ENCODE measurements around the gene FBLN1.
"Not testable (repeated sequence)": the region's sequence is repeated elsewhere in the genome, so short reads cannot be mapped to it uniquely, and the experiment has no call there.

The FBLN1 gene

GRCh38 chr22:45526768-45527360, 24.2 kb downstream of the FBLN1 start:
- in situ Hi-C loops (cut with MboI; ENCODE audit: low sequenced_read_pairs): no loop called here

- in situ Hi-C loops (cut with MboI; ENCODE audit: low sequenced_read_pairs): no loop called here
These were observed 24.8 kb downstream of the FBLN1 start for GRCh38 chr22:45527456-45527855.

DNA sequence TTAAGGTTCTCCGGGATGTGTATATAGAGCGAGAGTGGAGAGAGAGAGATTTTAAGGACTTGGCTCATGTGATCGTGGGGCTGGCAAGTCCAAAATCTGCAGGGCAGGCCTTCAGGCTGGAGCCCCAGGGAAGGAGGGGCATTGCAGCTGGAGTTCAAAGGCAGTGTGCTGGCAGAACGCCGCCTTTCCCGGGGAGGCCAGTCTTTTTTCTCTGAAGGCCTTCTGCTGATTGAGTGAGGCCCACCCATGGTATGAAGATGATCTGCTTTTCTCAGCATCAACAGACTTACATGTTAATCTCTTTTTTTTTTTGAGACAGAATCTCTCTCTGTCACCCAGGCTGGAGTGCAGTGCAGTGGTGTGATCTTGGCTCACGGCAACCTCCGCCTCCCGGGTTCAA, 25.4 kb downstream of the FBLN1 start:
- in situ Hi-C loops (cut with MboI; ENCODE audit: low sequenced_read_pairs): no loop called here

- in situ Hi-C loops (cut with MboI; ENCODE audit: low sequenced_read_pairs): no loop called here
These were observed 26.4 kb downstream of the FBLN1 start for GRCh38 chr22:45529105-45529504.

- in situ Hi-C loops (cut with MboI; ENCODE audit: low sequenced_read_pairs): no loop called here
These were observed 27.4 kb downstream of the FBLN1 start for GRCh38 chr22:45529971-45530575.

DNA sequence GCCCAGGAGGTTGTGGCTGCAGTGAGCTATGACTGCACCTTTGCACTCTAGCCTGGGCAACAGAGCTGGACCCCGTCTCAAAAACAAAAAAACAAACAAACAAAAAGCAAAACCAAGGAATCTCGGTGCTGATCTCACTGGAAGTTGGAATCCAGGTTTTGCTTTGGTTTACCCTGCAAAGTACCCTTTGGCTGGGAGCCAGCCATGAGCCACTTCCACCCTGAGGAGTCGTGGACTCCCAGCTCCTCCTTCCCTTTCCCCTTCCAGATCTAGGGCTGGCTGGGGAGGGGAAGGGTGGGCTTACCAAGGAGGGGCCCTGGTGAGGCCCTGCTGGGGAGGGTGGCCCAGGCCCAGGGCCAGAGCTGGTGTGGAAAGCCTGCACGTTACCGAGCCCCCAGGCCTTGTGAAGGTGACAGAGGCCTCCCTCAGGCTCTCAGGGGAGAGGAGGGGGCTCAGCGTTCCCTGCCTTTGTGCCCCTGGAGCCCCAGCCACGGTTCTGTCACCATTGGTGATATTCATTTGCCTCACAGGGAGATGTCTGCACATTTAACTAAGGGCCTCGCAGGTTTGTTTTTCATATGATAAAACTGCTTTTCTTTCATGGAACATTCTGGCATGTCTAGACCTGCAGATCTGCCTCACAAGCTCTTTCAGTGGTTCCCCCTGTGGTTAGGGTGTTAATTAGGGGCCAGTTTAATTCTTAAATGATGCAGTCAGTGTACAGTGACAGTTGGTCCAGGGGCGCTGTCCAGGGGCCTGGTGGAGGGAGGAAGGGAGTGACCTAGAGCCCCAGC, 29.0 kb downstream of the FBLN1 start:
- in situ Hi-C loops (cut with MboI; ENCODE audit: low sequenced_read_pairs): no loop called here

- in situ Hi-C loops (cut with MboI; ENCODE audit: low sequenced_read_pairs): no loop called here
These were observed 29.6 kb downstream of the FBLN1 start for GRCh38 chr22:45532235-45532631.

GRCh38 chr22:45533703-45534102, 31.0 kb downstream of the FBLN1 start:
- in situ Hi-C loops (cut with MboI; ENCODE audit: low sequenced_read_pairs): no loop called here

GRCh38 chr22:45534339-45535192, 31.9 kb downstream of the FBLN1 start:
- in situ Hi-C loops (cut with MboI; ENCODE audit: low sequenced_read_pairs): no loop called here

GRCh38 chr22:45535290-45535689, 32.6 kb downstream of the FBLN1 start:
- in situ Hi-C loops (cut with MboI; ENCODE audit: low sequenced_read_pairs): no loop called here

DNA sequence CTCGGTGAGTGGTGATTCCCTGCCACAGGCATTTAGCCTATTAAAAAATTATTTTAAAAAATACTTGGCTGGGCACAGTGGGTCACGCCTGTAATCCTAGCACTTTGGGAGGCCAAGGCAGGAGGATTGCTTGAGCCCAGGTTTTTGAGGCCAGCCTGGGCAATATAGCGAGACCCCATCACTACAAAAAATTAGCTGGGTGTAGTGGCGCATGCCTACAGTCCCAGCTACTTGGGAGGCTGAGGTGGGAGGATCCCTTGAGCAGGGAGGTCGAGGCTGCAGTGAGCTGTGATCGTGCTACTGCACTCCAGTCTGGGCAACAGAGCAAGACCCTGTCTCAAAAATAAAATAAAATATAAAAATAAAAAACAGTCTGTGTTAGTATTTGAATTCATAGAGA, 33.2 kb downstream of the FBLN1 start:
- in situ Hi-C loops (cut with MboI; ENCODE audit: low sequenced_read_pairs): not testable (repeated sequence)

GRCh38 chr22:45537734-45538181, 35.1 kb downstream of the FBLN1 start:
- in situ Hi-C loops (cut with MboI; ENCODE audit: low sequenced_read_pairs): no loop called here

- in situ Hi-C loops (cut with MboI; ENCODE audit: low sequenced_read_pairs): no loop called here
These were observed 35.6 kb downstream of the FBLN1 start for GRCh38 chr22:45538281-45538680.

- in situ Hi-C loops (cut with MboI; ENCODE audit: low sequenced_read_pairs): no loop called here
These were observed 37.4 kb downstream of the FBLN1 start for GRCh38 chr22:45540122-45540521.

- in situ Hi-C loops (cut with MboI; ENCODE audit: low sequenced_read_pairs): no loop called here
These were observed 38.8 kb downstream of the FBLN1 start for GRCh38 chr22:45541382-45541979.

DNA sequence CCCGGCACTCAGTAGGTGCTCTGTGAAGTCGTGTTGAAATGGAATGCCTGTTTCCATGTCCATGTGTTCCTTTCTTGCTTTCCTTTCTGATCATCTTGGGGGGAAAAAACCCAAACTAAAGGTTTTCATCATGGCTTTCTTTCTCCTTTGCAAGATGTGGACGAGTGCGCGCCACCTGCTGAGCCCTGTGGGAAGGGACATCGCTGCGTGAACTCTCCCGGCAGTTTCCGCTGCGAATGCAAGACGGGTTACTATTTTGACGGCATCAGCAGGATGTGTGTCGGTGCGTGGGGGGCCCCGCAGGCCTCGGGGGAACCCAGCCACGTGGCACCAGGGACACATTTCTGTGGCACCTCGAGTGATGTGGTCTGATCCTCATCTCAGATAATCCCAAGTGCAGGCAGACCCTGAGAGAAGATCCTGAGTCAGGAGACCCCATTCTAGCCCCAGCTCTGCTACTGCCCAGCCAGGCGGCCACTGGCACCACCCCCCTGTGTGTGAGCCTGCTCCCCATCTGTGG, 39.4 kb downstream of the FBLN1 start:
- in situ Hi-C loops (cut with MboI; ENCODE audit: low sequenced_read_pairs): no loop called here

GRCh38 chr22:45542736-45543135, 40.1 kb downstream of the FBLN1 start:
- in situ Hi-C loops (cut with MboI; ENCODE audit: low sequenced_read_pairs): not testable (repeated sequence)

DNA sequence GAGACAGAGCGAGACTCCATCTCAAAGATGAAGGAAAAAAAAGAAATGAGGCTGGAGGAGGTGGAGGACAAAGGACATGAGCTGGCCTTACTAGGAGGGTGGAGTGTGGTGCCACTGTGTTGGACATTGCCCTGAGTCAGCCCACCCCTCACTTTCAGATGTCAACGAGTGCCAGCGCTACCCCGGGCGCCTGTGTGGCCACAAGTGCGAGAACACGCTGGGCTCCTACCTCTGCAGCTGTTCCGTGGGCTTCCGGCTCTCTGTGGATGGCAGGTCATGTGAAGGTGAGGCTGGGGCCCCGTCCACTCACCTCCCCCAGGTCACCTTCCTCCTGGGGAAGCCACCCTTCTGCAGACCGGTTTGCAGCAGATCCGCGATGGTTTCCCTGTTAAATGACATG, 40.6 kb downstream of the FBLN1 start:
- in situ Hi-C loops (cut with MboI; ENCODE audit: low sequenced_read_pairs): no loop called here

DNA sequence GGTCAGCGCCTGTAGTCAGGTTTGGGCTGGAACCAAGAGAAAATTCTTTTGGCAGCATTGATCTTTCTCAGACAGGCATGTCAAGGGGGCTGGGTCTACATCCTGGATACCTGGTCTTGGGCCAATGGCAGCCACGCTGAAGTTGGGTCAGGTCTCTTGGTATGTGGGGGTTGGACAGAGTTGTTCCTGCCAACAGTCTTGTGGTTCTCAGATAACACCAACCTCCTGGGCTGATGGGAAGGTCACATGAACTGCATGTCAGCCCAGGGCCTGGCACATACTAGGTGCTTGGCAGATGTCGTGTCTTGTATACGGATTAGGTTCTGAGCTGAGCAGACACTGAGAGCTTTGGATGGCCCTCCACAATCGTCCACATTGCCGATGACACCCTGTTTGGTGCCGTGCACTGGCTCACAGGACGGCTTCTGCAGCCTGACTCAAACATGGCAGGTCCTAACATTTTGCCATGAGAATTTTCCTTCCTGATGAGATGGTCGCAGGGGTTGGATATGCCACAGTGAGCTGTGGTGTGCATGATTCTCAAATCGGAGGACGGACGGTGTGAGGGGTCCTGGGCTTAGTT, 42.0 kb downstream of the FBLN1 start:
- in situ Hi-C loops (cut with MboI; ENCODE audit: low sequenced_read_pairs): no loop called here

DNA sequence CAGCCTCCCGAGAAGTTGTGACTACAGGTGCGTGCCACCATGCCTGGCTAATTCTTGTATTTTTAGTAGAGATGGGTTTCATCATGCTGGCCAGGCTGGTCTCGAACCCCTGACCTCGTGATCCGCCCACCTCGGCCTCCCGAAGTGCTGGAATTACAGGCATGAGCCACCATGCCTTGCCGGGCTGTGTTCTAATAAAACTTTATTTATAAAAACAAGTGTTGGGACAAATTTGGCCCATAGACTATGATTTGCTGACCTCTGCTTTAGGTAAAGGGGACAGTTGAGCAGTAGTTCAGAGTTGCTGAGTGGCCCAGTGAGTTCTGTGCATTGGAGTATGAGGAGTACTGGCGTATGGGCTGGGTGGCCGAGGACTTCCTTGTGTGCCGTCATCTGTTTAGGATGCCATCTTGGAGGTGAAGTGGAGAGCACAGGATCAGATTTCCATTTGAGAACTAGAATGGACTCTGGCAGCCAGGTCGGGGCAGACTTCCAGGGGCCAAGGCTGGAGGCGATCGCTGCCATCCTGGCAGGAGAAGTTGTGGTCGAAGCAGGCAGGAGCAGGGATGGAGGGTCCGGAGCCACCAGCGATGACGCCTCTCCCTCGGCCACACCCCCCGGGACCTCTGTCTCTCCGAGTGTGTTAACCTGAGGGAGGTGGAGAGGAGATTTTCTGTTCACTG, 43.8 kb downstream of the FBLN1 start:
- in situ Hi-C loops (cut with MboI; ENCODE audit: low sequenced_read_pairs): no loop called here
